ENCODE measurements around the gene GLE1. TPM values are rescaled to one million over a fixed set of nuclear protein-coding genes. Genes with fewer than 3 reads are reported as not detected.
A peak's percentile ranks its signal among the peaks of the same experiment; 100 is the strongest.

GLE1 gene
- total RNA-seq, 4 donors from 2014 or later: 21.4 to 31.2 (median 24.4) TPM

DNA sequence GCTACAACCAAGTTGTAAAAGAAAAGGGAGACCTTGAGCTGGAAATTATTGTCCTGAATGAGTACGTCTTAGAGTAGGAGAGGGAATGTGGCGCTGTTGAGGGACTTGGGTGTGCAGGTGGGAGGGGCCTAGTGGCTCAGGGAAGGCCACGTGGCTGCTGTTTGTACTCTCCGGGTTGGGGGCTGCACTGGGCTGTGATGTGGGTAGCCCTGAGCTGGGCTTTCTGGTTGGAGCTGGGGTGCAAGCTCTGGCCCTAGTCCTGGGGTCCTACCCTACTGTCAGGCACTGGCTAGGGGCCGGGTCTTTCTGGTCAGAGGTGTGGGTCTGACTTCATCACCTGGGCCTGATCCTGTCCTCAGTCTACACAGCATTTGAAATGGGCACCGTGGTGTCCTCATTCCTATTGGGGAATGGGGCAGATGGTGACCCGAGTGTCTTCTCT is 19.1 kb upstream of the GLE1 start:
- Histone ChIP-seq H3K36me3 (peaks cover 20 to 100% (median 21%) of the 10 kb centered on the region in 3 donors), H3K4me3 (no peak overlapping the region), H3K27ac (no peak overlapping the region), H3K9me3 (no peaks in the 10 kb centered on the region), H3K4me1 (no peaks in the 10 kb centered on the region), H3K27me3 (no peaks in the 10 kb centered on the region)
- intact Hi-C loops (cut with DNase I): no loop called here
- WGBS, 2 donors: 83% methylated on average over 3 to 5 of the region's 7 CpGs
- DNase-seq: no peak
- TF ChIP-seq POLR2A (IDR thresholded peaks at IDR 0.05) (no peak), CTCF (IDR thresholded peaks at IDR 0.05) (no peak)

- intact Hi-C loops (cut with DNase I): no loop called here
- no peak overlapping the region for H3K4me3 ChIP-seq
- H3K9me3 ChIP-seq: no peaks in the 10 kb centered on the region
- no peak for DNase-seq
- H3K27me3 ChIP-seq: no peaks in the 10 kb centered on the region
- TF ChIP-seq POLR2A (IDR thresholded peaks at IDR 0.05) (no peak), CTCF (IDR thresholded peaks at IDR 0.05) (no peak)
- no peaks in the 10 kb centered on the region for H3K4me1 ChIP-seq
- H3K27ac ChIP-seq: no peak overlapping the region
- peaks cover 20 to 100% (median 21%) of the 10 kb centered on the region in 3 donors for H3K36me3 ChIP-seq
These were observed 18.3 kb upstream of the GLE1 start for GRCh38 chr9:128486201-128486600.

GRCh38 chr9:128493424-128493823 is 11.1 kb upstream of the GLE1 start:
- Histone ChIP-seq H3K9me3 (no peaks in the 10 kb centered on the region), H3K27me3 (no peaks in the 10 kb centered on the region), H3K27ac (peak overlapping the region in 1 of 4 donors; percentile 7), H3K36me3 (peaks cover 4 to 92% (median 6%) of the 10 kb centered on the region in 3 donors), H3K4me1 (peaks cover 0 to 36% (median 20%) of the 10 kb centered on the region in 3 donors), H3K4me3 (no peak overlapping the region)
- DNase-seq: no peak
- WGBS, 2 donors: 91 to 96% methylated on average over 2 of the region's 2 CpGs
- intact Hi-C loops (cut with DNase I): no loop called here
- TF ChIP-seq CTCF (IDR thresholded peaks at IDR 0.05) (no peak), POLR2A (IDR thresholded peaks at IDR 0.05) (no peak)

GRCh38 chr9:128494108-128494745 is 10.3 kb upstream of the GLE1 start:
- Histone ChIP-seq H3K27ac (peak overlapping the region in 1 of 4 donors; percentile 26), H3K27me3 (no peaks in the 10 kb centered on the region), H3K9me3 (no peaks in the 10 kb centered on the region), H3K4me1 (peaks cover 0 to 36% (median 20%) of the 10 kb centered on the region in 3 donors), H3K4me3 (no peak overlapping the region), H3K36me3 (peaks cover 4 to 92% (median 10%) of the 10 kb centered on the region in 3 donors)
- 47 to 61% methylated on average over 3 to 11 of the region's 13 CpGs for WGBS, 2 donors
- intact Hi-C loops (cut with DNase I): no loop called here
- DNase-seq: no peak
- TF ChIP-seq CTCF (IDR thresholded peaks at IDR 0.05) (no peak), POLR2A (IDR thresholded peaks at IDR 0.05) (no peak)

DNA sequence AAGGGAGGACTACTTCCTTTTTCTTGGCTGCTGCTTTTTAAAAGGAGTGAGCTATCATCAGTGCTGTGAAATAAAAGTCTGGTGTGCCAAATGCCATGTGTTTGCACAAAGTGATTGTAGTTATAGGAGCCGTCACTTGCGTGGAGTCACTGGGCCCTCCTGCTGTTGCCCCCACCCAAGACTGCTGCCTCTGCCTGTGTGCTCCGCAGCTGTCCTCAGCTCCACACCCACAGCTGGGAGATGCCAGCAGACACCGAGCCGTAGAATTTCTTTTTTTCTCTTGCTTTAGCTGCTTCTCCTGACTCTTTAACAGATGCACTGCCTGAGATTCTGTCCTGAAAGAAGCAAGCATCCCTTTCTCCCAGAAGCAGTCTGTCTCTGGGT is 9.8 kb upstream of the GLE1 start:
- Histone ChIP-seq H3K36me3 (peaks cover 4 to 92% (median 7%) of the 10 kb centered on the region in 3 donors), H3K27me3 (no peaks in the 10 kb centered on the region), H3K27ac (peak overlapping the region in 1 of 4 donors; percentile 26), H3K4me1 (peaks cover 0 to 36% (median 20%) of the 10 kb centered on the region in 3 donors), H3K9me3 (no peaks in the 10 kb centered on the region), H3K4me3 (no peak overlapping the region)
- intact Hi-C loops (cut with DNase I): no loop called here
- DNase-seq: no peak
- TF ChIP-seq CTCF (IDR thresholded peaks at IDR 0.05): no peak
- TF ChIP-seq POLR2A (IDR thresholded peaks at IDR 0.05): no peak
- WGBS, 2 donors: 39 to 59% methylated on average over 5 of the region's 5 CpGs

All from esophagus squamous epithelium (tissue), 5 donors.